Uterus (tissue), 4 donors: ENCODE measurements around the gene PSMB1. TPM values are rescaled to one million over a fixed set of nuclear protein-coding genes. Genes with fewer than 3 reads are reported as not detected.

Experiments
- DNase-seq, 2 donors: peaks; one replicate each; pipeline ENCODE4 v3.0.0-alpha.2; 2019 to 2020
- H3K27ac ChIP-seq, 2 donors: fragments of 200-600 bp; sonication (generic); 1 replicate in 1 of 2; 2 replicates in 1 of 2; pipeline ENCODE4 v1.5.1; 2016 to 2018
- H3K27me3 ChIP-seq, 2 donors: fragments of 200-600 bp; sonication (generic); one replicate each; pipeline ENCODE4 v1.5.1; 2018 to 2019; ENCODE audit warnings: control low read depth in 1 of 2
- H3K36me3 ChIP-seq, 2 donors: fragments of 200-600 bp; sonication (generic); one replicate each; pipeline ENCODE4 v1.5.1; 2019; ENCODE audit warnings: control low read depth in 1 of 2
- H3K4me1 ChIP-seq, 2 donors: fragments of 200-600 bp; sonication (generic); one replicate each; pipeline ENCODE4 v1.5.1; 2018 to 2019; ENCODE audit warnings: control low read depth in 1 of 2
- H3K4me3 ChIP-seq, 2 donors: fragments of 200-600 bp; sonication (generic); 1 replicate in 1 of 2; 2 replicates in 1 of 2; pipeline ENCODE4 v1.5.1; 2018 to 2019; ENCODE audit warnings: mild to moderate bottlenecking in 1 of 2
- H3K9me3 ChIP-seq, 2 donors: fragments of 200-600 bp; sonication (generic); one replicate each; pipeline ENCODE4 v1.5.1; 2019; ENCODE audit warnings: control low read depth in 1 of 2
- POLR2A ChIP-seq, 2 donors: fragments of 450-650 bp; IDR thresholded peaks; one replicate each; pipeline ENCODE4 v1.6.1; 2016; ENCODE audit warnings: antibody characterized with exemption in 2 of 2, mild to moderate bottlenecking in 1 of 2, moderate library complexity in 1 of 2
- intact Hi-C: fragments of 100-400 bp; cut with DNase I; formaldehyde crosslinking; loops from one replicate; pipeline ENCODE4 v1.15.1; 2023; ENCODE audit warnings: low total_unique reads
- total RNA-seq, 4 donors: library from RNA; depleted of rRNA in 3 of 4; stranded (reverse); fragments of >200 nt in 3 of 4; gene quantifications; one replicate each; pipeline versions ENCODE4 v1.1.0 to v1.2.4, GENCODE V29; 2014 to 2023
- TF ChIP-seq, protein P1 (sequence below), 4 experiments: fragments of 200-600 bp in 2 of 4; fragments of 450-650 bp in 2 of 4; sonication (generic) in 2 of 4; IDR thresholded peaks; one replicate each; pipeline ENCODE4 v1.5.1; 2016 to 2019; ENCODE audit warnings: antibody characterized with exemption in 4 of 4, mild to moderate bottlenecking in 2 of 4, moderate library complexity in 1 of 4
- donor health status: DM: yes; HTN: yes; CAD: no.

PSMB1 gene
- total RNA-seq, 4 donors from 2014 or later, result 109 to 169 (median 144) TPM

DNA sequence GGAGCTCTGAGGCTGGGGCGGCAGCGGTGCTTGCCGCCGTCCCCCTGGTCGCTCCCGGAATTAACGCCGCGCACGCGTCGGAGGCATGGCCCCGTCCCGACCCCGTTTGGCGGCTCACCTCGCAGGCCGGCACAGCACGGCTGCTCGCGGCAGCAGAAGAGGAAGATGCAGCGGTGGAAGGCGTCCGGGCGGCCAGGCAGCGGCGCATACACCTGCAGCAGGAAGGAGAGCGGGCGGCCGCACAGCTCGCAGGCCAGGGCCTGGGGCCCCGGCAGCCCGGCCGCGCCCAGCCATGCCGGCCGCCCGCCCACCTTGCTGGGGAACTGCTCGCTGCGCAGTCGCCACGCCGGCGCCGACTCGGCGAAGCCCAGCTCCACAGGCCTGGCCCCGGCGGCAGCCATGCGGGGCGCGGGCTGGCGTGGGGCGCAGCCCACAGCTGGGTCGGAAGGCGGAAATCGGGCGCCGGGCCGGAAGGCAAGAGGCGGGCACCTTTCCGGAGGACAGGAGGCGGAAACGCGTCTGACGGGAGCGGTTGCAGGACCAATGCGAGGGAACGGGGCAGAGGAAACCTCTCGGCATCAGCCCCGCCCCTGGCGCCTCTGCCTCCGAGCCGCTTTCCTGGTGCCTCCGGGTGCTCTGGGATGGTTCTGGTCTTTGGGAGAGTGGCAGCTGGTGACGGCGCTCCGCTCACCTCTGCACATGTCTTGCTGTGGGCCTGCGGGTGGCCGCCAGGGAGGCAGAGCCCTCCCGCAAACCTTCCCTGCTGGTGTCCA, 31.3 kb upstream of the PSMB1 start, which contains the start of gene PDCD2:
Gene PDCD2, minus strand, starts transcription at position 457 of the 773 bp plus-strand sequence. Its CDS starts 56 bp downstream, at position 401.
- peak; percentile 88 to 89 for DNase-seq
- Histone ChIP-seq H3K9me3 (no peaks in the 10 kb centered on the region), H3K36me3 (no peaks in the 10 kb centered on the region), H3K27me3 (no peaks in the 10 kb centered on the region), H3K4me1 (no peaks in the 10 kb centered on the region), H3K27ac (peak within 1 kb of the TSS; percentile 82 to 88), H3K4me3 (peak within 1 kb of the TSS; percentile 69 to 85)
- intact Hi-C loops, result no loop called here
- TF ChIP-seq, protein P1, sequence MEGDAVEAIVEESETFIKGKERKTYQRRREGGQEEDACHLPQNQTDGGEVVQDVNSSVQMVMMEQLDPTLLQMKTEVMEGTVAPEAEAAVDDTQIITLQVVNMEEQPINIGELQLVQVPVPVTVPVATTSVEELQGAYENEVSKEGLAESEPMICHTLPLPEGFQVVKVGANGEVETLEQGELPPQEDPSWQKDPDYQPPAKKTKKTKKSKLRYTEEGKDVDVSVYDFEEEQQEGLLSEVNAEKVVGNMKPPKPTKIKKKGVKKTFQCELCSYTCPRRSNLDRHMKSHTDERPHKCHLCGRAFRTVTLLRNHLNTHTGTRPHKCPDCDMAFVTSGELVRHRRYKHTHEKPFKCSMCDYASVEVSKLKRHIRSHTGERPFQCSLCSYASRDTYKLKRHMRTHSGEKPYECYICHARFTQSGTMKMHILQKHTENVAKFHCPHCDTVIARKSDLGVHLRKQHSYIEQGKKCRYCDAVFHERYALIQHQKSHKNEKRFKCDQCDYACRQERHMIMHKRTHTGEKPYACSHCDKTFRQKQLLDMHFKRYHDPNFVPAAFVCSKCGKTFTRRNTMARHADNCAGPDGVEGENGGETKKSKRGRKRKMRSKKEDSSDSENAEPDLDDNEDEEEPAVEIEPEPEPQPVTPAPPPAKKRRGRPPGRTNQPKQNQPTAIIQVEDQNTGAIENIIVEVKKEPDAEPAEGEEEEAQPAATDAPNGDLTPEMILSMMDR (IDR thresholded peaks at IDR 0.05), result peak in 1 of 4 experiments; percentile 3
- peak in 1 of 2 donors; percentile 78 for TF ChIP-seq POLR2A (IDR thresholded peaks at IDR 0.05)

DNA sequence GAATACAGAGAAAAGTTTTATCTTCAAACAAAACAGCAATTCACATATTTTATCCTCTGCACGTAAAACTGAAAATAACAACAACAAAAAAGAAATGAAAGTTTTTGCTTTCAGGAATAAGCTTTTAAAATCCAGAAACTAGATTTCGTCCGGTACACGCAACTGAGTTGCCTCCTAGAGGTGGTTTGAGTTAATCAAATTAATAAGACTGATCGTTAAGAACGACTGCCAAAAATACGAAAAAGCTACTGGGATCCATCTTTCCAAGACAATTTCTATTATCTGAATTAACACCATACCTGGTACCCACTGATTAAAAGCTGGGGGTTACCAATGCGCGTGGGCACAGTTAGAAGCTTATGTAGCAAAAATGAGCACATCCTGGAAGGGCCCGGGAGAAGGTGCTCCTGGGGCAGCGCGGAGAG, 30.7 kb upstream of the PSMB1 start:
- peak overlapping the region; percentile 69 to 85 for H3K4me3 ChIP-seq
- no peaks in the 10 kb centered on the region for H3K27me3 ChIP-seq
- no peaks in the 10 kb centered on the region for H3K4me1 ChIP-seq
- H3K9me3 ChIP-seq, result no peaks in the 10 kb centered on the region
- H3K36me3 ChIP-seq, result no peaks in the 10 kb centered on the region
- DNase-seq, result no peak
- peak overlapping the region; percentile 82 to 88 for H3K27ac ChIP-seq
- no peak for TF ChIP-seq POLR2A (IDR thresholded peaks at IDR 0.05)
- TF ChIP-seq, protein P1 (IDR thresholded peaks at IDR 0.05), result no peak
- intact Hi-C loops, result no loop called here

GRCh38 chr6:170578909-170579308, 25.8 kb upstream of the PSMB1 start:
- Histone ChIP-seq H3K9me3 (no peaks in the 10 kb centered on the region), H3K4me1 (no peaks in the 10 kb centered on the region), H3K36me3 (no peaks in the 10 kb centered on the region), H3K27me3 (no peaks in the 10 kb centered on the region), H3K4me3 (no peak overlapping the region), H3K27ac (no peak overlapping the region)
- intact Hi-C loops, result no loop called here
- DNase-seq, result no peak
- TF ChIP-seq, protein P1 (IDR thresholded peaks at IDR 0.05), result no peak
- TF ChIP-seq POLR2A (IDR thresholded peaks at IDR 0.05), result no peak

DNA sequence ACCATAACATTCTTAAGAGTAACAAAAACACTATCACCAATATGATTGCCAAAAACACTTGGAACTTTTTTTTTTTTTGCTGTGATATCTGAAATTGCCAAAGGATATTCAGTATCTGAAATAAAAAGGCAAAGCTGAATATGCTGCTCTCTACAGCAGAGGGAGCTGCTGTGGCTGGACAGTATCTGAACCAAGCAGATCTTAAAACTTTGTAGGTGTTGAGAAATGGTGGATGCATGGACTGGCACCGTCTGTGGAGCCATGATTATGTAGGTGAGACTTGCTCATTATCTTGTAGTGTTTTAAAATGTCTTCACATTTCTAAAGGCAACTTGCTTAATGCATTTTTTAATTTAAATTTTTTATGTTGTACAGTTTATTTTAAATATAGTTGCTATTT, 22.1 kb upstream of the PSMB1 start:
- DNase-seq, result no peak
- H3K4me3 ChIP-seq, result no peak overlapping the region
- no peaks in the 10 kb centered on the region for H3K36me3 ChIP-seq
- H3K4me1 ChIP-seq, result no peaks in the 10 kb centered on the region
- no peak for TF ChIP-seq POLR2A (IDR thresholded peaks at IDR 0.05)
- TF ChIP-seq, protein P1 (IDR thresholded peaks at IDR 0.05), result no peak
- no peak overlapping the region for H3K27ac ChIP-seq
- intact Hi-C loops, result no loop called here
- H3K27me3 ChIP-seq, result no peaks in the 10 kb centered on the region
- H3K9me3 ChIP-seq, result no peaks in the 10 kb centered on the region

DNA sequence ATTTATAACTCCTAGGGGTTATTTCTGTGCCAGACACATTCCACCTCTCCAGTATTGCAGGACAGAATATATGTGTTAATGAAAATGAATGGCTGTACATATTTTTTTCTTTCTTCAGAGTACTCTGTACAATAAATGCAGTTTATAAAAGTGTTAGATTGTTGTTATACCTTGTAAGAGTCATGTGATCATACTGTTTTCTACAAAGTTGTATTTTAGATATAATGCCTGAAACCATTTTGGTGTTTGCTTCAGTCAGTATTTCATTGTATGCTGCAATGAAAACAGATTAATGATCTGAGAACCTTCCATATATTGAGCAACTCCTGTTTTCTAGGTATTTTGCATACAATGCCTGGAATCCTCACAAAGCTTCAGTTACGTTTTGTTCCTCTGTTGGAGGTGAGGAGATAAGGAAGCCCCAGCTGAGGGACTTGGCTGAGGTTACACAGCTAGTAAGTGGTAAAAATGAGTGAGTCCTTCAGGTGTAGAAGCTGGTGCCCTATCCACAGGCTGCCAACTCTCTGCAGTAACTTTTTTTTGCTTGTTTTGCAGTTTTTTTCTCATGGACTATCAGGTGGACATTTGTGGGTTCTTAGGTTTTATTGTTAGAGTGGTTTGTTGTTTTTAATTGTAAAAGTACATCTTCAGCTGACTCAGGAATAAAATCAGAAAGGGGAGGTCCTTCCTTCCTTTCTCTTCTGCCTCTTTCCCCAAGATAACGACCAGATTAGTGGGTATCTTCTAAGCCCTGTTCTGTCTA, 19.8 kb upstream of the PSMB1 start:
- Histone ChIP-seq H3K4me3 (no peak overlapping the region), H3K4me1 (no peaks in the 10 kb centered on the region), H3K9me3 (no peaks in the 10 kb centered on the region), H3K27ac (no peak overlapping the region), H3K27me3 (no peaks in the 10 kb centered on the region), H3K36me3 (no peaks in the 10 kb centered on the region)
- no peak for TF ChIP-seq POLR2A (IDR thresholded peaks at IDR 0.05)
- TF ChIP-seq, protein P1 (IDR thresholded peaks at IDR 0.05), result no peak
- intact Hi-C loops, result no loop called here
- DNase-seq, result no peak
